Activated CD4-positive, alpha-beta memory T cell treated with anti-CD3 and anti-CD28 coated beads for 36 hours (primary cell): ENCODE results near the gene CLCN7. TPM values are rescaled to one million over a fixed set of nuclear protein-coding genes. Genes with fewer than 3 reads are reported as not detected.
"Not testable (repeated sequence)": the region's sequence is repeated elsewhere in the genome, so short reads cannot be mapped to it uniquely, and the experiment has no call there.

Experiments used
- CTCF ChIA-PET: fragments of 350-600 bp; sonication (Branson Sonifier 250); formaldehyde crosslinking; loops from one replicate; lab custom pipeline; 2021; ENCODE audit warnings: antibody characterized with exemption, inconsistent platforms; lab: Charles Lee
- POLR2A ChIA-PET: fragments of 350-600 bp; sonication (Branson Sonifier 250); formaldehyde crosslinking; loops from one replicate; lab custom pipeline; 2021; ENCODE audit warnings: antibody characterized with exemption; lab: Charles Lee
- DNase-seq: peaks from one replicate; pipeline ENCODE4 v3.0.0-alpha.2; 2020
- H3K27ac Mint-ChIP-seq: one replicate; pipeline ENCODE4 v1.8.0; 2021; ENCODE audit warnings: mixed read lengths
- H3K27me3 Mint-ChIP-seq: one replicate; pipeline ENCODE4 v1.8.0; 2021; ENCODE audit warnings: mixed read lengths
- H3K36me3 Mint-ChIP-seq: one replicate; pipeline ENCODE4 v1.8.0; 2021; ENCODE audit warnings: mixed read lengths
- H3K4me1 Mint-ChIP-seq: one replicate; pipeline ENCODE4 v1.8.0; 2021; ENCODE audit warnings: low read depth, mixed read lengths
- H3K4me3 Mint-ChIP-seq: one replicate; pipeline ENCODE4 v1.8.0; 2021; ENCODE audit warnings: mild to moderate bottlenecking, mixed read lengths
- H3K9me3 Mint-ChIP-seq: one replicate; pipeline ENCODE4 v1.8.0; 2021; ENCODE audit warnings: mixed read lengths
- intact Hi-C: fragments of 100-400 bp; cut with micrococcal nuclease; formaldehyde crosslinking; loops from one replicate; pipeline ENCODE4 v1.15.1; 2023
- total RNA-seq, 2 experiments: library from RNA; stranded (reverse); gene quantifications; one replicate each; pipeline ENCODE4 v1.2.3, GENCODE V29; 2021

CLCN7 gene
- total RNA-seq, 2 experiments from 2014 or later, result 27.1 to 33.6 TPM

- DNase-seq, result no peak
- intact Hi-C loops, result no loop called here
- H3K4me3 Mint-ChIP-seq, result peak overlapping the region; percentile 82
- H3K4me1 Mint-ChIP-seq, result peaks cover 34% of the 10 kb centered on the region
- H3K27ac Mint-ChIP-seq, result no peak overlapping the region
- ChIA-PET CTCF (no interaction called here), POLR2A (no interaction called here)
- peaks cover 1% of the 10 kb centered on the region for H3K36me3 Mint-ChIP-seq
- no peaks in the 10 kb centered on the region for H3K27me3 Mint-ChIP-seq
- H3K9me3 Mint-ChIP-seq, result no peaks in the 10 kb centered on the region
Observed at GRCh38 chr16:1474082-1474795, 589 bp downstream of the CLCN7 start.

GRCh38 chr16:1472974-1473373 lies 1.9 kb downstream of the CLCN7 start:
- H3K4me1 Mint-ChIP-seq, result peaks cover 34% of the 10 kb centered on the region
- H3K36me3 Mint-ChIP-seq, result peaks cover 1% of the 10 kb centered on the region
- peak overlapping the region; percentile 37 for H3K4me3 Mint-ChIP-seq
- CTCF ChIA-PET, result no interaction called here
- H3K9me3 Mint-ChIP-seq, result no peaks in the 10 kb centered on the region
- H3K27me3 Mint-ChIP-seq, result no peaks in the 10 kb centered on the region
- POLR2A ChIA-PET, result no interaction called here
- intact Hi-C loops, result no loop called here
- DNase-seq, result no peak
- H3K27ac Mint-ChIP-seq, result no peak overlapping the region

GRCh38 chr16:1471569-1472194 lies 3.1 kb downstream of the CLCN7 start:
- H3K27ac Mint-ChIP-seq, result no peak overlapping the region
- no peak overlapping the region for H3K4me3 Mint-ChIP-seq
- DNase-seq, result no peak
- ChIA-PET CTCF (interaction anchor here (1.0 kb wide), 1 partner anchor 108 kb away, joined by 3 read pairs; no protein-coding TSS in a partner anchor), POLR2A (no interaction called here)
- no peaks in the 10 kb centered on the region for H3K9me3 Mint-ChIP-seq
- H3K27me3 Mint-ChIP-seq, result no peaks in the 10 kb centered on the region
- H3K36me3 Mint-ChIP-seq, result peaks cover 1% of the 10 kb centered on the region
- intact Hi-C loops, result no loop called here
- H3K4me1 Mint-ChIP-seq, result peaks cover 34% of the 10 kb centered on the region

- ChIA-PET POLR2A (no interaction called here), CTCF (interaction anchor here (1.0 kb wide), 1 partner anchor 107 kb away, joined by 3 read pairs; no protein-coding TSS in a partner anchor)
- Mint-ChIP-seq H3K4me1 (peaks cover 31% of the 10 kb centered on the region), H3K36me3 (peaks cover 1% of the 10 kb centered on the region), H3K27me3 (no peaks in the 10 kb centered on the region), H3K27ac (no peak overlapping the region), H3K4me3 (no peak overlapping the region), H3K9me3 (no peaks in the 10 kb centered on the region)
- DNase-seq, result no peak
- intact Hi-C loops, result no loop called here
Observed at GRCh38 chr16:1470481-1471251, 4.2 kb downstream of the CLCN7 start.

GRCh38 chr16:1469693-1470201 lies 5.1 kb downstream of the CLCN7 start:
- ChIA-PET CTCF (no interaction called here), POLR2A (no interaction called here)
- Mint-ChIP-seq H3K27me3 (no peaks in the 10 kb centered on the region), H3K27ac (no peak overlapping the region), H3K4me1 (peaks cover 27% of the 10 kb centered on the region), H3K9me3 (no peaks in the 10 kb centered on the region), H3K36me3 (peaks cover 2% of the 10 kb centered on the region), H3K4me3 (no peak overlapping the region)
- intact Hi-C loops, result no loop called here
- DNase-seq, result no peak

- H3K27ac Mint-ChIP-seq, DNase-seq, H3K9me3 Mint-ChIP-seq, intact Hi-C loops, H3K27me3 Mint-ChIP-seq, H3K4me3 Mint-ChIP-seq, CTCF ChIA-PET, H3K36me3 Mint-ChIP-seq: not testable (repeated sequence)
- POLR2A ChIA-PET, result interaction anchor here (0.6 kb wide), 1 partner anchor 12 kb away, joined by 3 read pairs; no protein-coding TSS in a partner anchor
- H3K4me1 Mint-ChIP-seq, result peaks cover 25% of the 10 kb centered on the region
Observed at GRCh38 chr16:1469141-1469540, 5.7 kb downstream of the CLCN7 start.

- Mint-ChIP-seq H3K4me3 (no peak overlapping the region), H3K27me3 (no peaks in the 10 kb centered on the region), H3K9me3 (no peaks in the 10 kb centered on the region), H3K4me1 (peaks cover 23% of the 10 kb centered on the region), H3K36me3 (peaks cover 2% of the 10 kb centered on the region), H3K27ac (no peak overlapping the region)
- POLR2A ChIA-PET, result no interaction called here
- no peak for DNase-seq
- intact Hi-C loops, result no loop called here
- CTCF ChIA-PET, result interaction anchor here (0.7 kb wide), 1 partner anchor 213 kb away, joined by 3 read pairs; no protein-coding TSS in a partner anchor
Observed at GRCh38 chr16:1468426-1468810, 6.4 kb downstream of the CLCN7 start.

- Mint-ChIP-seq H3K4me1 (peaks cover 18% of the 10 kb centered on the region), H3K27ac (no peak overlapping the region)
- POLR2A ChIA-PET, result no interaction called here
Observed at GRCh38 chr16:1466968-1467521, 7.8 kb downstream of the CLCN7 start.

GRCh38 chr16:1466054-1466453 lies 8.8 kb downstream of the CLCN7 start:
- Mint-ChIP-seq H3K4me3 (no peak overlapping the region), H3K27me3 (no peaks in the 10 kb centered on the region), H3K4me1 (peaks cover 13% of the 10 kb centered on the region), H3K9me3 (no peaks in the 10 kb centered on the region), H3K36me3 (peaks cover 3% of the 10 kb centered on the region), H3K27ac (no peak overlapping the region)
- ChIA-PET CTCF (no interaction called here), POLR2A (no interaction called here)
- intact Hi-C loops, result no loop called here
- DNase-seq, result no peak

More at GRCh38 chr16:1466968-1467521, 7.8 kb downstream of the CLCN7 start:
- no peak for DNase-seq
- Mint-ChIP-seq H3K36me3 (peaks cover 3% of the 10 kb centered on the region), H3K9me3 (no peaks in the 10 kb centered on the region), H3K27me3 (no peaks in the 10 kb centered on the region), H3K4me3 (no peak overlapping the region)
- intact Hi-C loops, result no loop called here
- CTCF ChIA-PET, result no interaction called here

GRCh38 chr16:1465567-1465915 lies 9.3 kb downstream of the CLCN7 start:
- Mint-ChIP-seq H3K4me3 (no peak overlapping the region), H3K36me3 (peaks cover 3% of the 10 kb centered on the region), H3K27me3 (no peaks in the 10 kb centered on the region), H3K27ac (no peak overlapping the region), H3K9me3 (no peaks in the 10 kb centered on the region), H3K4me1 (peaks cover 8% of the 10 kb centered on the region)
- CTCF ChIA-PET, result no interaction called here
- POLR2A ChIA-PET, result no interaction called here
- DNase-seq, result no peak
- intact Hi-C loops, result no loop called here

- CTCF ChIA-PET, result no interaction called here
- Mint-ChIP-seq H3K27me3 (no peaks in the 10 kb centered on the region), H3K4me3 (no peak overlapping the region), H3K36me3 (peaks cover 3% of the 10 kb centered on the region), H3K27ac (no peak overlapping the region), H3K4me1 (peaks cover 4% of the 10 kb centered on the region), H3K9me3 (no peaks in the 10 kb centered on the region)
- POLR2A ChIA-PET, result no interaction called here
- intact Hi-C loops, result no loop called here
- no peak for DNase-seq
Observed at GRCh38 chr16:1464894-1465566, 9.8 kb downstream of the CLCN7 start.
